Testis (tissue), 3 donors: ENCODE data around the gene RRH. TPM values are rescaled to one million over a fixed set of nuclear protein-coding genes. Genes with fewer than 3 reads are reported as not detected.

ENCODE experiments used
- DNase-seq: peaks from one replicate; pipeline ENCODE4 v3.0.0-alpha.2; 2019
- H3K27ac ChIP-seq, 2 donors: fragments of 200-600 bp; sonication (generic); one replicate each; pipeline ENCODE4 v1.5.1; 2019
- H3K27me3 ChIP-seq: fragments of 200-600 bp; sonication (generic); one replicate; pipeline ENCODE4 v1.5.1; 2019
- H3K36me3 ChIP-seq: fragments of 200-600 bp; sonication (generic); one replicate; pipeline ENCODE4 v1.5.1; 2017; ENCODE audit warnings: low read depth; ENCODE audit errors: missing control alignments
- H3K4me1 ChIP-seq: fragments of 200-600 bp; sonication (generic); one replicate; pipeline ENCODE4 v1.5.1; 2019
- H3K4me3 ChIP-seq, 2 donors: fragments of 200-600 bp; sonication (generic); one replicate each; pipeline ENCODE4 v1.5.1; 2017 to 2019
- H3K9me3 ChIP-seq: fragments of 200-600 bp; sonication (generic); one replicate; pipeline ENCODE4 v1.5.1; 2017
- CTCF ChIP-seq, 3 experiments: fragments of 450-650 bp in 2 of 3; fragments of 200-600 bp in 1 of 3; sonication (generic) in 1 of 3; IDR thresholded peaks; one replicate each; pipeline ENCODE4 v1.5.1; 2016 to 2019; ENCODE audit warnings: antibody characterized with exemption in 3 of 3, mild to moderate bottlenecking in 2 of 3, moderate library complexity in 1 of 3
- POLR2A ChIP-seq: fragments of 450-650 bp; IDR thresholded peaks from one replicate; pipeline ENCODE4 v1.6.1; 2017; ENCODE audit warnings: antibody characterized with exemption, mild to moderate bottlenecking, moderate library complexity
- WGBS, 2 donors: methylation state at CpG; one replicate each; pipeline ENCODE4 v1.1.5; 2018; 5-methylcytosine and 5-hydroxymethylcytosine counted together
- intact Hi-C: fragments of 100-400 bp; cut with DNase I; formaldehyde crosslinking; loops from one replicate; pipeline ENCODE4 v1.15.1; 2023; ENCODE audit warnings: low total_unique reads
- polyA plus RNA-seq: library from polyadenylated mRNA; stranded (reverse); fragments of 350-450 nt; fragmentation: Illumina TruSeq; extraction: RNeasy Lipid Tissue Mini Kit (QIAGEN cat#74804); gene quantifications from one replicate; pipeline ENCODE4 v1.2.3, GENCODE V29; 2014; ENCODE audit warnings: low read depth, low replicate concordance; ENCODE audit not compliant: insufficient read depth
- total RNA-seq, 2 donors: library from RNA; depleted of rRNA; stranded (reverse); fragments of >200 nt; gene quantifications; one replicate each; pipeline ENCODE4 v1.2.3, GENCODE V29; 2016

The RRH gene
- total and polyA plus RNA-seq, 3 donors from 2014 or later = 0.43 to 1.0 (median 0.51) TPM

GRCh38 chr4:109809655-109810054, 18.1 kb upstream of the RRH start:
- DNase-seq = no peak
- intact Hi-C loops = loop anchor here (10.0 kb wide), 1 partner anchor 115 kb away; no protein-coding TSS in a partner anchor
- Histone ChIP-seq H3K27ac (no peak overlapping the region), H3K4me1 (no peaks in the 10 kb centered on the region), H3K9me3 (no peaks in the 10 kb centered on the region), H3K27me3 (no peaks in the 10 kb centered on the region), H3K36me3 (no peaks in the 10 kb centered on the region), H3K4me3 (no peak overlapping the region)
- TF ChIP-seq POLR2A (no peak), CTCF (IDR thresholded peaks at IDR 0.05) (no peak)
- 82 to 95% methylated on average over 2 of the region's 2 CpGs for WGBS, 2 donors

- no peaks in the 10 kb centered on the region for H3K4me1 ChIP-seq
- DNase-seq = no peak
- H3K9me3 ChIP-seq = no peaks in the 10 kb centered on the region
- H3K27me3 ChIP-seq = no peaks in the 10 kb centered on the region
- no peak overlapping the region for H3K4me3 ChIP-seq
- WGBS, 2 donors = 71% methylated on average over 11 of the region's 11 CpGs
- H3K27ac ChIP-seq = no peak overlapping the region
- intact Hi-C loops = loop anchor here (10.0 kb wide), 1 partner anchor 116 kb away; no protein-coding TSS in a partner anchor
- TF ChIP-seq POLR2A (no peak), CTCF (IDR thresholded peaks at IDR 0.05) (no peak)
- no peaks in the 10 kb centered on the region for H3K36me3 ChIP-seq
These were observed 17.0 kb upstream of the RRH start for GRCh38 chr4:109810552-109811387.

- intact Hi-C loops = loop anchor here (10.0 kb wide), 1 partner anchor 117 kb away; no protein-coding TSS in a partner anchor
- Histone ChIP-seq H3K4me1 (peaks cover 2% of the 10 kb centered on the region), H3K27ac (no peak overlapping the region), H3K9me3 (no peaks in the 10 kb centered on the region), H3K4me3 (no peak overlapping the region), H3K36me3 (no peaks in the 10 kb centered on the region), H3K27me3 (no peaks in the 10 kb centered on the region)
- no peak for DNase-seq
- 66 to 68% methylated on average over 3 of the region's 3 CpGs for WGBS, 2 donors
- TF ChIP-seq CTCF (IDR thresholded peaks at IDR 0.05) (no peak), POLR2A (no peak)
These were observed 16.1 kb upstream of the RRH start for GRCh38 chr4:109811707-109812106.

GRCh38 chr4:109815151-109816081, 12.4 kb upstream of the RRH start, which contains the start of gene GAR1:
TSS of gene GAR1 (plus strand) at chr4:109815762. CDS start at chr4:109816165, 403 bp downstream.
- peak within 1 kb of the TSS; percentile 89 to 92 for H3K27ac ChIP-seq
- no peaks in the 10 kb centered on the region for H3K9me3 ChIP-seq
- intact Hi-C loops = loop anchor here (10.0 kb wide), 1 partner anchor 121 kb away; no protein-coding TSS in a partner anchor
- peak; percentile 97 for DNase-seq
- TF ChIP-seq CTCF (IDR thresholded peaks at IDR 0.05) = no peak
- no peak for TF ChIP-seq POLR2A
- peaks cover 8% of the 10 kb centered on the region for H3K4me1 ChIP-seq
- peak within 1 kb of the TSS; percentile 84 to 87 for H3K4me3 ChIP-seq
- H3K36me3 ChIP-seq = no peaks in the 10 kb centered on the region
- no peaks in the 10 kb centered on the region for H3K27me3 ChIP-seq
- 0% methylated on average over 22 to 53 of the region's 53 CpGs for WGBS, 2 donors
